Suprapubic skin (tissue), 4 donors: ENCODE data around the gene CYB5A. TPM values are rescaled to one million over a fixed set of nuclear protein-coding genes. Genes with fewer than 3 reads are reported as not detected.

Experiments
- DNase-seq, 2 donors: peaks; one replicate each; pipeline ENCODE4 v3.0.0-alpha.2; 2019; ENCODE audit warnings: low spot score in 2 of 2
- H3K27ac ChIP-seq: fragments of 200-600 bp; sonication (generic); one replicate; pipeline ENCODE4 v1.5.1; 2019
- H3K27me3 ChIP-seq: fragments of 200-600 bp; sonication (generic); one replicate; pipeline ENCODE4 v1.5.1; 2019
- H3K36me3 ChIP-seq: fragments of 200-600 bp; sonication (generic); one replicate; pipeline ENCODE4 v1.5.1; 2019
- H3K4me1 ChIP-seq: fragments of 200-600 bp; sonication (generic); one replicate; pipeline ENCODE4 v1.5.1; 2019
- H3K4me3 ChIP-seq: fragments of 200-600 bp; sonication (generic); one replicate; pipeline ENCODE4 v1.5.1; 2019; ENCODE audit warnings: mild to moderate bottlenecking
- H3K9me3 ChIP-seq: fragments of 200-600 bp; sonication (generic); one replicate; pipeline ENCODE4 v1.5.1; 2019
- CTCF ChIP-seq, 2 donors: fragments of 200-600 bp in 1 of 2; fragments of 450-650 bp in 1 of 2; sonication (generic) in 1 of 2; IDR thresholded peaks; one replicate each; pipeline ENCODE4 v1.5.1; 2016 to 2019; ENCODE audit warnings: antibody characterized with exemption in 2 of 2, mild to moderate bottlenecking in 1 of 2, moderate library complexity in 1 of 2
- EP300 ChIP-seq: sonication (generic); formaldehyde crosslinking; IDR thresholded peaks from one replicate; pipeline ENCODE4 v1.6.1; 2017; ENCODE audit warnings: antibody characterized with exemption
- POLR2A ChIP-seq, 2 donors: fragments of 450-650 bp; IDR thresholded peaks; one replicate each; pipeline ENCODE4 v1.6.1; 2017; ENCODE audit warnings: antibody characterized with exemption in 2 of 2, mild to moderate bottlenecking in 2 of 2, moderate library complexity in 2 of 2
- POLR2AphosphoS5 ChIP-seq, 3 donors: sonication (generic); formaldehyde crosslinking; IDR thresholded peaks; one replicate each; pipeline ENCODE4 v1.6.1; 2017; ENCODE audit warnings: antibody characterized with exemption in 3 of 3
- WGBS: methylation state at CpG from one replicate; pipeline ENCODE4 v1.1.5; 2018; 5-methylcytosine and 5-hydroxymethylcytosine counted together
- total RNA-seq, 4 donors: library from RNA; depleted of rRNA; stranded (reverse); fragments of >200 nt; gene quantifications; one replicate each; pipeline ENCODE4 v1.1.0, GENCODE V29; 2016

The CYB5A gene
- total RNA-seq, 4 donors from 2014 or later: 103 to 258 (median 147) TPM

- Histone ChIP-seq H3K4me1 (no peaks in the 10 kb centered on the region), H3K4me3 (no peak overlapping the region), H3K27ac (no peak overlapping the region), H3K27me3 (no peaks in the 10 kb centered on the region), H3K9me3 (no peaks in the 10 kb centered on the region), H3K36me3 (no peaks in the 10 kb centered on the region)
- WGBS: 79% methylated on average over 5 of the region's 5 CpGs
- TF ChIP-seq CTCF (IDR thresholded peaks at IDR 0.05) (no peak), POLR2AphosphoS5 (IDR thresholded peaks at IDR 0.05) (no peak), EP300 (no peak), POLR2A (IDR thresholded peaks at IDR 0.05) (no peak)
- DNase-seq: peak in 1 of 2 donors; percentile 77
Measured at GRCh38 chr18:74204526-74205152, 87.1 kb downstream of the CYB5A start.

GRCh38 chr18:74203811-74204210 is 88.0 kb downstream of the CYB5A start:
- TF ChIP-seq EP300 (no peak), POLR2A (IDR thresholded peaks at IDR 0.05) (no peak), POLR2AphosphoS5 (IDR thresholded peaks at IDR 0.05) (no peak), CTCF (IDR thresholded peaks at IDR 0.05) (no peak)
- Histone ChIP-seq H3K4me1 (no peaks in the 10 kb centered on the region), H3K9me3 (no peaks in the 10 kb centered on the region), H3K27me3 (no peaks in the 10 kb centered on the region), H3K36me3 (no peaks in the 10 kb centered on the region), H3K27ac (no peak overlapping the region), H3K4me3 (no peak overlapping the region)
- DNase-seq: no peak
- WGBS: 37% methylated on average over 7 of the region's 7 CpGs

Other genes starting within 250 kb of the CYB5A start
- gene FBXO15, start 144.1 kb downstream of the CYB5A start, total RNA-seq: under 1 TPM in 2 of 4 donors, not detected in 2; 0.60 to 0.80 TPM
- gene TIMM21, start 143.4 kb downstream of the CYB5A start, total RNA-seq: 10 to 100 TPM; 17.9 to 38.0 (median 24.1) TPM
- not detected for gene C18orf63, start 23.9 kb upstream of the CYB5A start, total RNA-seq
- gene DIPK1C, start 165.3 kb upstream of the CYB5A start, total RNA-seq: 1 to 10 TPM; 1.8 to 4.1 (median 3.5) TPM
- gene CNDP2, start 204.4 kb upstream of the CYB5A start, total RNA-seq: 10 to 100 TPM; 58.4 to 79.9 (median 69.5) TPM
- 1 to 10 TPM in 1 of 4 donors, under 1 TPM in 2, not detected in 1; 0.21 to 1.1 (median 0.97) TPM for gene CNDP1, start 242.5 kb upstream of the CYB5A start, total RNA-seq